RWPE2 (cell line): Measurements from ENCODE around the gene SYP.

Source experiments
- ATAC-seq: fragments of 200-7000 bp; cut with Tn5 transposase; 3 replicates; pipeline ENCODE4 v1.9.1; 2021; ENCODE audit warnings: low read depth
- DNase-seq: peaks from one replicate; pipeline ENCODE4 v3.0.0-alpha.2; 2020; ENCODE audit warnings: low spot score
- H3K27ac ChIP-seq: fragments of 450-650 bp; 2 replicates; pipeline ENCODE4 v1.5.1; 2017; ENCODE audit warnings: mild to moderate bottlenecking; ENCODE audit not compliant: poor library complexity, severe bottlenecking
- H3K27me3 ChIP-seq: fragments of 250-450 bp; sonication (Bioruptor Pico); 2 replicates; pipeline ENCODE4 v1.5.1; 2021; ENCODE audit warnings: mild to moderate bottlenecking, moderate library complexity; ENCODE audit not compliant: insufficient read depth, poor library complexity, severe bottlenecking
- H3K36me3 ChIP-seq: fragments of 250-450 bp; sonication (Bioruptor Pico); 2 replicates; pipeline ENCODE4 v1.5.1; 2020; ENCODE audit warnings: low read depth, mild to moderate bottlenecking, moderate library complexity
- H3K4me1 ChIP-seq: fragments of 250-450 bp; sonication (Bioruptor Pico); 2 replicates; pipeline ENCODE4 v1.5.1; 2021; ENCODE audit warnings: mild to moderate bottlenecking, moderate library complexity; ENCODE audit not compliant: insufficient read depth, poor library complexity, severe bottlenecking
- H3K4me3 ChIP-seq: fragments of 250-450 bp; sonication (Bioruptor Pico); 2 replicates; pipeline ENCODE4 v1.5.1; 2021; ENCODE audit warnings: mild to moderate bottlenecking, moderate library complexity; ENCODE audit not compliant: severe bottlenecking
- H3K9me3 ChIP-seq: fragments of 250-450 bp; sonication (Bioruptor Pico); 2 replicates; pipeline ENCODE4 v1.5.1; 2021; ENCODE audit warnings: mild to moderate bottlenecking, moderate library complexity; ENCODE audit not compliant: severe bottlenecking
- TF ChIP-seq, protein P1 (sequence below): fragments of 450-650 bp; IDR thresholded peaks from one replicate; pipeline ENCODE4 v1.5.1; 2017; ENCODE audit warnings: mild to moderate bottlenecking, moderate library complexity; ENCODE audit not compliant: poor library complexity, severe bottlenecking

SYP gene

GRCh38 chrX:49162620-49163019 lies 37.4 kb downstream of the SYP start, which contains the start of gene MAGIX:
Gene MAGIX, plus strand, starts transcription at chrX:49162758. Its CDS starts 132 bp downstream, at chrX:49162890.
- H3K9me3 ChIP-seq, result no peaks in the 10 kb centered on the region
- TF ChIP-seq, protein P1, sequence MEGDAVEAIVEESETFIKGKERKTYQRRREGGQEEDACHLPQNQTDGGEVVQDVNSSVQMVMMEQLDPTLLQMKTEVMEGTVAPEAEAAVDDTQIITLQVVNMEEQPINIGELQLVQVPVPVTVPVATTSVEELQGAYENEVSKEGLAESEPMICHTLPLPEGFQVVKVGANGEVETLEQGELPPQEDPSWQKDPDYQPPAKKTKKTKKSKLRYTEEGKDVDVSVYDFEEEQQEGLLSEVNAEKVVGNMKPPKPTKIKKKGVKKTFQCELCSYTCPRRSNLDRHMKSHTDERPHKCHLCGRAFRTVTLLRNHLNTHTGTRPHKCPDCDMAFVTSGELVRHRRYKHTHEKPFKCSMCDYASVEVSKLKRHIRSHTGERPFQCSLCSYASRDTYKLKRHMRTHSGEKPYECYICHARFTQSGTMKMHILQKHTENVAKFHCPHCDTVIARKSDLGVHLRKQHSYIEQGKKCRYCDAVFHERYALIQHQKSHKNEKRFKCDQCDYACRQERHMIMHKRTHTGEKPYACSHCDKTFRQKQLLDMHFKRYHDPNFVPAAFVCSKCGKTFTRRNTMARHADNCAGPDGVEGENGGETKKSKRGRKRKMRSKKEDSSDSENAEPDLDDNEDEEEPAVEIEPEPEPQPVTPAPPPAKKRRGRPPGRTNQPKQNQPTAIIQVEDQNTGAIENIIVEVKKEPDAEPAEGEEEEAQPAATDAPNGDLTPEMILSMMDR, result no peak
- H3K4me1 ChIP-seq, result peaks cover 1% of the 10 kb centered on the region
- ATAC-seq (no peak), DNase-seq (no peak)
- no peaks in the 10 kb centered on the region for H3K27me3 ChIP-seq
- peak within 1 kb of the TSS; percentile 31 for H3K4me3 ChIP-seq
- H3K36me3 ChIP-seq, result no peaks in the 10 kb centered on the region
- H3K27ac ChIP-seq, result peak within 1 kb of the TSS; percentile 99

GRCh38 chrX:49161632-49162031 lies 38.4 kb downstream of the SYP start:
- Histone ChIP-seq H3K27me3 (no peaks in the 10 kb centered on the region), H3K27ac (no peak overlapping the region), H3K4me3 (no peak overlapping the region), H3K4me1 (no peaks in the 10 kb centered on the region), H3K36me3 (no peaks in the 10 kb centered on the region), H3K9me3 (no peaks in the 10 kb centered on the region)
- TF ChIP-seq, protein P1, result no peak
- DNase-seq, result no peak
- no peak for ATAC-seq

DNA sequence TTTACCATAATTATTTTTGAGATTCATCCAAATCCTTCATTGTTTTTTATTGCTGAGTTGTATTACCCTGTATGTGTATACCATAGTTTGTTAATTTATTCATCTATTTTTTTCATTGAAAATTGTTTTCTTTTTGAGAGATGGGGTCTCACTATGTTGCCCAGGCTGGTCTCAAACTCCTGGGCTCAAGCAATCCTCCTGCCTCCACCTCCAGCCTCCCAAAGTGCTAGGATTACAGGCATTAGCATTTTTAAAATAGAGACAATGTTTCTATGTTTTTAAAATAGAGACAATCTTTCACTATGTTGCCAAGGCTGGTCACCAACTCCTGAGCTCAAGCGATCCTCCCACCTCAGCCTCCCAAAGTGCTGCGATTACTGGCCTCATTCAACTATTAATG lies 39.1 kb downstream of the SYP start:
- Histone ChIP-seq H3K36me3 (no peaks in the 10 kb centered on the region), H3K27me3 (no peaks in the 10 kb centered on the region), H3K27ac (no peak overlapping the region), H3K4me3 (no peak overlapping the region), H3K9me3 (no peaks in the 10 kb centered on the region), H3K4me1 (no peaks in the 10 kb centered on the region)
- DNase-seq (no peak), ATAC-seq (no peak)
- TF ChIP-seq, protein P1, result no peak

GRCh38 chrX:49157194-49157593 lies 42.8 kb downstream of the SYP start:
- TF ChIP-seq, protein P1, result no peak
- H3K27ac ChIP-seq, result no peak overlapping the region
- no peak overlapping the region for H3K4me3 ChIP-seq
- no peaks in the 10 kb centered on the region for H3K36me3 ChIP-seq
- H3K27me3 ChIP-seq, result no peaks in the 10 kb centered on the region
- H3K9me3 ChIP-seq, result no peaks in the 10 kb centered on the region
- no peaks in the 10 kb centered on the region for H3K4me1 ChIP-seq
- ATAC-seq (no peak), DNase-seq (no peak)

DNA sequence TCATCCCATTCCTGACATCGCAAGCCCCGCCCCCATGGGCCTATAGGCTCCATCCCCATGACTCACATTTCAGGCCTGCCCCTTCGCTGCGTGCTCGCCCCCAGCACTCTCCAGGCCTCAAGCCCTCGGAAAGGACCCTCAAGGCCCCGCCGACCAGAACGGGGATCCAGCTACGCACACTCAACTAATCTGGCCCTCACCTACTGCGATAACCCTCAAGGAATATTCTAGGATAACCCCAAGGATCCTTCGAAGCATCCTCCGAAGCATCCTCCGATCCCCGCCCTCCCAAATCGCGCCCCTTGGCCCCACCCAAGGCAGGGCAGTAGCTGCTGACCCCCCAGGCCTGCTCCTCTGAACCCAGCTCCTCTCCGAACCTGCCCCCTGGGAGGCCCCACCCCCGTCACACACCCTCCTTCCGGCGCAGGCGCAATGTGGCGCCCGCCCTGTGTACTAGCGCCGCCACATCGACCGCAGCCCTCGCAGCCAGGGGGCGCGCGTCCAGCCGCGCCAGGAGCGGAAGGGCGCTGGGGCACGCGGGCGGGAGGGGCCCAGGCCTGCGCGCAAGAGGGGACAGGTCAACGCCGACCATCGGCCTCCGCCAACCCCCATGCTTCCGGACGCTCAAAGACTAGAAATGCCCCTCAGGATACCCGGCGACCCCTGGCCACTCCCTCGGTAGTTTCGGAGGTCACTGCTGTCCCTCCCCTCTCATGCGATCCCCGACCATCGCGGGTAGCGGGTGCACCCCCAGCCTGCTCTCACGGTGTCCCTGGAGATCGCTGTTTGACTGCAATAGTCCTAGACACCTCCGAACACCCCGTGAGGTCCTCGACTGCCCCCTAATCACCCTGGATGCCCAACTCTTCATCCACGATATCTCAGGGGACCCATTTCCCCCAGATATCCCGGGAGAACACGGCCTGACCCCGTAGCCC lies 43.8 kb downstream of the SYP start:
- TF ChIP-seq, protein P1, result peak; percentile 83
- Histone ChIP-seq H3K4me3 (peak overlapping the region; percentile 51), H3K36me3 (no peaks in the 10 kb centered on the region), H3K27ac (peak overlapping the region; percentile 73), H3K4me1 (no peaks in the 10 kb centered on the region), H3K9me3 (no peaks in the 10 kb centered on the region), H3K27me3 (no peaks in the 10 kb centered on the region)
- ATAC-seq (peak; percentile 89), DNase-seq (peak; percentile 87)
